AG09319 (cell line): ENCODE data around the gene MRPL40.

Experiments used
- DNase-seq: peaks from one replicate; pipeline ENCODE4 v3.0.0-alpha.2; 2010; ENCODE audit warnings: low read depth; ENCODE audit errors: extremely low read depth
- CTCF ChIP-seq: IDR thresholded peaks from 2 replicates; pipeline ENCODE4 v1.5.1; 2011; ENCODE audit warnings: low read depth, mild to moderate bottlenecking, inconsistent platforms, low read length, moderate library complexity

Gene MRPL40

GRCh38 chr22:19448739-19449421 lies 16.5 kb downstream of the MRPL40 start:
- DNase-seq: no peak

DNA sequence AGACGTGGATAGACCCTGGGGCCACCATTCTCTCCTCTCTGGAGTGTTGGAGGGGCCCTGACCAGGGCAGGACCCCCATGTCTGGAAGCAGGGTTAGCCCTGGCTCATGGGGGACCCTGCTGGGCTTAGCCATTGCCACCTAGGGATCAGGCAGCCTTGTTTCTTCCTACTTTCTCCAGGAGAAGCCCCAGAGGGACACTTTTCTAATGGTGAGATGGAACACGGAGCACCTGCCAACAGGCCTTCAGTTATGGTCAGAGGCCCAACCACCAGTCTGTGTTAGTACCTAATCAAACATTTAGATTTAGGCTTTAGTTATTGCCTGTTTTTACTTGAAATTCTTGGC lies 17.1 kb downstream of the MRPL40 start:
- TF ChIP-seq CTCF: no peak

More at GRCh38 chr22:19448739-19449421, 16.5 kb downstream of the MRPL40 start:
- no peak for TF ChIP-seq CTCF

GRCh38 chr22:19450363-19451175 lies 18.2 kb downstream of the MRPL40 start:
- TF ChIP-seq CTCF: no peak
- DNase-seq: no peak

More for the DNA sequence above, 17.1 kb downstream of the MRPL40 start:
- DNase-seq: no peak

DNA sequence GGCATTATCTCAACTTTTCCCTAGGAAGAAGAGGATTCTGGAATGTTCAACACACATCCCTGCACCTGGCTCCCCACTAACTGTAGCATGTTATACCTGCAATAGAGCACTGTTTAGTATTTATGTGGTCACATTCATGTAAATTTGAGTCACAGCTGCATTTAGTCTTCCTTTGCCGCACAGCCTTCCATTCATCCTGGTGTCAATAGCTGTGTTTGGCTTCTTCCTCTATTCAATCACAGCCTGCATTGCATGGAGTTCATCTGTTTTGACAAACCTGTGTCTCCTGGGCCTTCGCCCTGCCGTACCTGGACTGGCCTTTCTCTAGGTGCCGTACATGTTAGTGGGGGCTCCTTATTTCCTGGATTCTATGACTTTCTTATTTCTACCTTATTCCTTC lies 19.2 kb downstream of the MRPL40 start:
- DNase-seq: no peak
- no peak for TF ChIP-seq CTCF

GRCh38 chr22:19453718-19454117 lies 21.4 kb downstream of the MRPL40 start:
- TF ChIP-seq CTCF: no peak
- no peak for DNase-seq

- no peak for DNase-seq
- no peak for TF ChIP-seq CTCF
These were observed 21.8 kb downstream of the MRPL40 start for GRCh38 chr22:19454156-19454555.

- no peak for DNase-seq
- no peak for TF ChIP-seq CTCF
These were observed 22.7 kb downstream of the MRPL40 start for GRCh38 chr22:19455033-19455432.
